HG03571 (cell line): ENCODE measurements around the gene MTHFD2L.
"Not testable (repeated sequence)": the region's sequence is repeated elsewhere in the genome, so short reads cannot be mapped to it uniquely, and the experiment has no call there.

Experiments
- ATAC-seq: cut with Tn5 transposase; IDR thresholded peaks from one replicate; pipeline ENCODE4 v1.9.1; 2021; ENCODE audit not compliant: unreplicated experiment

Gene MTHFD2L

DNA sequence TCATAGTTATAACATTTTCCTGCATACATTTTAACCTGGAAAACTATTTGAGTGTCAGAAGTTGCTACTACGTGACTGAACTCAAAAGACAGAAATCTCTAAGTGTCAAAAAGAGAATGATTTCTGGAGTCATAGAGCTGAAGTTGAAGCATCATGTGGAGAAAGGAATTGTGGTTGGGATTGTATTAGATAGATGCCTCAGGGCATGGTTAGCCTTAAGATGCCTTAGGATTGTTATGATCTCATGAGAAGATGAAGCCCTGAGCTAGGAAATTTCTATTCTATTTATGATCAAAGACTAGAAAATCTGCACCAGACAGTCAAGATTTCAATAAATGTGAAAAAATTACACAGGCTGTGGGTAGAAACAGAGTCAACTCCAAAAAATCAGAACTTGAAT lies 170.6 kb downstream of the MTHFD2L start:
- no peak for ATAC-seq

DNA sequence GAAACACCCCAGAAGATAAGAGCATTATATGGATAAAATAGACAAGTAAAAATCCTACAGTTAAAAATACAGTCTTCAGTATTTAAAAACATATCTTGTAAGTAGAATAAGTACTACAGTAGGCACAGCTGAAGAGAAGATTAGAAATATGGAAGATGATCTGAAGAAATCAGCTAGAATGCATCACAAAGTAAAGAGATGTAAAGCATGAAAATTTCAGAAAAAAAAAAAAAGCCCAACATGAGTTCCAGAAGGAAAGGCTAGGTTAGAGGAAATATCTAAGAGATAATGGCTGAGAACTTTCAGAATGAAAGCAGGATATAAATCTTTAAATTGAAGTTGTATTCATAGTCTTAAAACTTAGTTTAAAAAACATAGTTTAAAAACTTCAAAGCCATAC lies 171.4 kb downstream of the MTHFD2L start:
- ATAC-seq: no peak

DNA sequence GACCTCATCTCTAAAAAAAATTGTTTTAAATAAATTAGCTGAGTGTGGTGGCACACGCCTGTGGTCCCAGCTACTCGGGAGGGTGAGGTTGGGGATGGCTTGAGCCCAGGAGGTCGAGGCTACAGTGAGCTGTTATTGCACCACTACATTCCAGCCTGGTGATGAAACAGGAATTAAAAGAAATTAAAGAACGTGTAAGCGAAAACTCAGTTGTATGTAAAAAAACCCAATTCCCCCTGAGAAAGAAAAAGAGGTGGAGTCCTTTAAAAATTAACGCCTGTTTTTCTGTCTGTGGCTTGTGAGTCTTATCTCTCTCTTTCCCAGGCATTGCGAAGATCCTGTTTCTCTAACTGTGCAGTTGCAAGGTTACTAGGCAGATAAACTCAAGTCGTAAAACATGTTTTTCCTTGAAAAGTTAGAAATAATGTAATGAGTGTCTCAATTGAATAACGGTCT lies 172.4 kb downstream of the MTHFD2L start:
- ATAC-seq: no peak

DNA sequence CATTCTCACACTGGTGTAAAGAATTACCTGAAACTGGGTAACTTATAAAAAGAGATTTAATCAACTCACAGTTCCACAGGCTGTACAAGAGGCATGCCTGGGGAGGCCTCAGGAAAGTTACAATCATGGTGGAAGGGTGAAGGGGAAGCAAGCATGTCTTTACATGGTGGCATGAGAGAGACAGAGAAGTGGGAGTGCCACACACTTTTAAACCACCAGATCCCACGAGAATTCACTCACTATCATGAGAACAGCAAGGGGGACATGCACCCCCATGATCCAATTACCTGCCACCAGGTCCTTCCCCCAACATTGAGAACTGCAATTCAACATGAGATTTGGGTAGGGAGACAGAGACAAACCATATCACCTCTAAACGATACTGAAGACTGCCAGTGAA lies 173.3 kb downstream of the MTHFD2L start:
- no peak for ATAC-seq

DNA sequence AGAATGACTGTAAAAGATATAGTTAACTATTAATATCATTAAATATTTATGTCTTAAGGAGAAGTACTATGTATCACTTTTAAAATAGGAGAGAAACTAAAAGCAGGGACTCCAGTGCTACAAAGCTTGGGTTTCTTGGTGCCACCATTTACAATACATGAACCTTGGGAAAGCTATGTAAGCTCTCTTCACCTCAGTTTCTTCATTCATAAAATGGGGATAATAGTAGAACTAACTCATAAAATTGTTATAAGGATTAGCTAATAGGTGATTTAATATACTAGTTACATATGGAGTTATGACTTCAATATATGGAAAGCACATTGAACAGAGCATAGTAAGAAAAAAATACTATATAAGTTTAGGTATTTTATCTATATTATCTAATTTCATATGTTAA lies 174.0 kb downstream of the MTHFD2L start:
- no peak for ATAC-seq

DNA sequence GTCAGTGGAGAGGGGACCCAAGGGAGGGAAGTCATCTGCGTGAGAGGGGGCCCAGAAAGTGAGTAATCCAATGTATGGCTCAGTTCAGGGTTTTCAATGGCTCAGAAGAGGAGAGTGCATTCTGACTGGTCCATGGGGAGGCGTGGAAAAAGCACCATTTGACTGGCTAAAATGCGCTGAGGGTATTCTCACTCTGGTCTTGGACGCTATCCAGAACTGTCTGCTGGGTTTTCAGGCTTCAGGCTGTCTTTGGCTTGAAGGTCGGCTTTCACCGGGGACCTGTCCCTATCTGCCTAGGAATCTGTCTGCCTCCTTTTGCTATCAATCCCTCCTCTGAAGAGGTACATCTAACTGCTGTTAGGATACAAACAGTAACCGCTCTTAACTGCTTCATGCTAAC lies 176.7 kb downstream of the MTHFD2L start:
- no peak for ATAC-seq

DNA sequence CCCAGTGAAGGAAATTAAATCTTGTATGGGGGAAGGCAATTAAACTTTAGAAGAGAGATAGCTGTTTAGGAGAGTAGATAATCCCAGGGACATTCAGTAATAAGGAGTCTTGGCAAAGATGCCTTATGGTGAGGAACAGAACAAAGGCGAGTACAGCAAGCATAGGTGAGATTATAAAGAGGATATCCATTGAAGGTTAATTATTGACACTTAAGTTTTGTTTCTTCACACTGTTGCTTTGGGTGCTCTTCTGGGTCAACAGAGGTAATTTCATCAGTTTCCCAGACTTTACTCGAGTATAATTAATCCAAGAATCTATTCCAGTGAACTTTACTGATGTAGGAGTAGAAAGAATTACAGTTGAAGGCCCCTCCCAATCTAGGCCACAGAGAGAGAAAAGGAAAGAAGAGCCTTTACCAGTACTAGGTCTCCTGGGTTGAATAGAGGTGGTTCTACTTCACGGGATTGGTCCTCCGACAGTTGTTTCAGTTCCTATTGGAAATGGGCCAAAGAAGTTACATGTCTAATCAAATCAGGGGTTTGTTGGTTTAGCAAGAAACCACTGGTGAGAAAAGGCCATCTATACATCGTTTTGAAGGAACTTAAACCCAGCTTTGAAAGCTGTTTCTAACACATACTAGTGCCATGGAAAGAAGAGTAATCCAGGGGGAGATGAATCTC lies 177.6 kb downstream of the MTHFD2L start:
- ATAC-seq: peak; percentile 89

DNA sequence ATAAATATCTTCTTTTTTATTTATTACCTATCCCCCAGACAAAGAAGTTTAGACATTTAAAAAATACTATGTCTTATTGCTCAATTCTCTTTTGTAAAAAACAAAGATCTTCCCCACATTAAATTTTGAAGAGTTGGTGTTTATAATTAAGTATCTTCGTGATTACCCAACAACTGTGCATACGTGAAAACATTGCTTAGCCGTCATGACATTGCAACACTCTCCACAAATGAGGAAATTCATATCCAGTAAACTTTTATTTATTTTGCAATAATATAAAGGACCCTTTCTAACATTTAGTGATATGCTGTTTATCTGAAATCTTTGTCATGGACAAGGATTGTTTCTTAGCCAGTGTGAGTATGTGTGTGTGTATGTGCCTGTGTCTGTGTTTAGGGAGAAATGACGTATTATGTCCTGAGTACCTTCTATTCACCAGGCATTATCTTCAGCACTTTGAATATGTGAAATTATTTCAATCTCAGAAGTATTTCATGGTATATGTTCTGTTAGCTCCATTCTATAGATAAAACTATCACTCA lies 180.9 kb downstream of the MTHFD2L start:
- no peak for ATAC-seq

DNA sequence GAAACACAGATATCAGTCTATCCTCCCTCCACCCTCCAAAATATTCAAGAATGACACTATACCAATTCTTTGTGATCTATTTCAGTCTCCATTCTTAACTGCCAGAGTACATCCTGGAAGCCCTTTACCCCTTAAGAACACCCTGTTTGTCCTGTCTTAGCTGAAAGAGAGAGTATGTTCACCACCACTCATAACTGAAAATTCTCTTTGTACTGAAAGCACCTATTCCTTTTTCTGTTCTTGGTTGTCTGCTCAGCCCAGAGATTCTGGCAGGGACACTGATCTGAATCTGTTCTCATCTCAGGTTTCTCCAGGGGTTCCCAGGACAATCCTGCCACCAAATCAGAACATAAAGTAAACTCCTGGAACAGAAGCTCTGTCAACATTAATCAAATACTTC lies 181.6 kb downstream of the MTHFD2L start:
- ATAC-seq: no peak

DNA sequence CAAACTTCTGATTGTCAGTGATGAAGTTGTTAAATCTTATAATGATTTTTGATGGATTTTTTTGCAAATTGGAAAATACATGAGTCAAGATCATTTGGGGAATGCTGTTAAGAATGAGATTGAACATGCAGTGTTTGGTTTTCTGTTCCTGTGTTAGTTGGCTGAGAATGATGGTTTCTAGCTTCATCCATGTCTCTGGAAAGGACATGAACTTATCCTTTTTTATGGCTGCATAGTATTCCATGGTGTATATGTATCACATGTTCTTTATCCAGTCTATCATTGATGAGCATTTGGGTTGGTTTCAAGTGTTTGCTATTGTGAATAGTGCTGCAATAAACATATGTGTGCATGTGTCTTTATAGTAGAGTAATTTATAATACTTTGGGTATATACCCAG lies 182.5 kb downstream of the MTHFD2L start:
- ATAC-seq: not testable (repeated sequence)

DNA sequence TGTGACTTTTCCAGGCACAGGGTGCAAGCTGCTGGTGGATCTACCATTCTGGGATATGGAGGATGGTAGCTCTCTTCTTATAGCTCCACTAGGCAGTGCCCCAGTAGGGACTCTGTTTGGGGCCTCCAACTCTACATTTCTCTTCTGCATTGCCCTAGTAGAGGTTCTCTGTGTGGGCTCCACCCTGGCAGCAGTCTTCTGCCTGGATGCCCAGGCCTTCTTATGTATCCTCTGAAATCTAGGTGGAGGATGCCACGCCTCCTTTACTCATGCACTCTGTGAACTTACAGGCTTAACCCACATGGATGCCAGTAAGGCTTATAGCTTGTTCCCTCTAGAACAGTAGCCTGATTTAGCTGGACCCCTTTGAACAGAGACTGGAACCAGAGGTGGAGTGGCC lies 186.1 kb downstream of the MTHFD2L start:
- ATAC-seq: no peak
